VCaP (cell line): Measurements from ENCODE around the gene ABCC10.
"Not testable (repeated sequence)": the region's sequence is repeated elsewhere in the genome, so short reads cannot be mapped to it uniquely, and the experiment has no call there.

Experiments
- H3K27ac ChIP-seq: fragments of 450-650 bp; 2 replicates; pipeline ENCODE4 v1.5.1; 2017
- TF ChIP-seq, protein P1 (sequence below): fragments of 450-650 bp; conservative IDR thresholded peaks from 2 replicates; pipeline ENCODE4 v1.5.1; 2017; ENCODE audit warnings: mild to moderate bottlenecking, moderate library complexity

Gene ABCC10

GRCh38 chr6:43454696-43455530, 27.6 kb downstream of the ABCC10 start:
- H3K27ac ChIP-seq = peak overlapping the region; percentile 53
- TF ChIP-seq, protein P1, sequence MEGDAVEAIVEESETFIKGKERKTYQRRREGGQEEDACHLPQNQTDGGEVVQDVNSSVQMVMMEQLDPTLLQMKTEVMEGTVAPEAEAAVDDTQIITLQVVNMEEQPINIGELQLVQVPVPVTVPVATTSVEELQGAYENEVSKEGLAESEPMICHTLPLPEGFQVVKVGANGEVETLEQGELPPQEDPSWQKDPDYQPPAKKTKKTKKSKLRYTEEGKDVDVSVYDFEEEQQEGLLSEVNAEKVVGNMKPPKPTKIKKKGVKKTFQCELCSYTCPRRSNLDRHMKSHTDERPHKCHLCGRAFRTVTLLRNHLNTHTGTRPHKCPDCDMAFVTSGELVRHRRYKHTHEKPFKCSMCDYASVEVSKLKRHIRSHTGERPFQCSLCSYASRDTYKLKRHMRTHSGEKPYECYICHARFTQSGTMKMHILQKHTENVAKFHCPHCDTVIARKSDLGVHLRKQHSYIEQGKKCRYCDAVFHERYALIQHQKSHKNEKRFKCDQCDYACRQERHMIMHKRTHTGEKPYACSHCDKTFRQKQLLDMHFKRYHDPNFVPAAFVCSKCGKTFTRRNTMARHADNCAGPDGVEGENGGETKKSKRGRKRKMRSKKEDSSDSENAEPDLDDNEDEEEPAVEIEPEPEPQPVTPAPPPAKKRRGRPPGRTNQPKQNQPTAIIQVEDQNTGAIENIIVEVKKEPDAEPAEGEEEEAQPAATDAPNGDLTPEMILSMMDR = peak; percentile 31

- H3K27ac ChIP-seq = peak within 1 kb of the TSS; percentile 53
- TF ChIP-seq, protein P1 = no peak
Observed at GRCh38 chr6:43455531-43456428, 28.4 kb downstream of the ABCC10 start, which contains the start of gene DLK2. DLK2 (minus strand) TSS chr6:43455548; CDS start chr6:43454825, 723 bp downstream.

GRCh38 chr6:43457643-43458042, 30.3 kb downstream of the ABCC10 start:
- TF ChIP-seq, protein P1 = no peak
- no peak overlapping the region for H3K27ac ChIP-seq

DNA sequence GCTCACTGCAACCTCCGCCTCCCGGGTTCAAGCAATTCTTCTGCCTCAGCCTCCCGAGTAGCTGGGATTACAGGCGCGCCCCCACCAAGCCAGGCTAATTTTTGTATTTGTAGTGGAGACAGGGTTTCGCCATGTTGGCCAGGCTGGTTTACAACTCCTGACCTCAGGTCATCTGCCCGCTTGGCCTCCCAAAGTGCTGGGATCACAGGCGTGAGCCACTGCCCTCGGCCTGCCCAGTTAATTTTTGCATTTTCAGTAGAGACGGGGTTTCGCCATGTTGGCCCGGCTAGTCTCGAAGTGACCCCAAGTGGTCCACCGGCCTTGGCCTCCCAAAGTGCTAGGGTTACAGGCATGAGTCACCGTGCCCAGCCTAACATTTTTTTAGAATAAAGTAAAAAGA, 30.8 kb downstream of the ABCC10 start:
- H3K27ac ChIP-seq = not testable (repeated sequence)

GRCh38 chr6:43459535-43459934, 32.2 kb downstream of the ABCC10 start:
- no peak overlapping the region for H3K27ac ChIP-seq
- TF ChIP-seq, protein P1 = no peak

GRCh38 chr6:43460032-43460431, 32.7 kb downstream of the ABCC10 start:
- TF ChIP-seq, protein P1 = no peak
- no peak overlapping the region for H3K27ac ChIP-seq

DNA sequence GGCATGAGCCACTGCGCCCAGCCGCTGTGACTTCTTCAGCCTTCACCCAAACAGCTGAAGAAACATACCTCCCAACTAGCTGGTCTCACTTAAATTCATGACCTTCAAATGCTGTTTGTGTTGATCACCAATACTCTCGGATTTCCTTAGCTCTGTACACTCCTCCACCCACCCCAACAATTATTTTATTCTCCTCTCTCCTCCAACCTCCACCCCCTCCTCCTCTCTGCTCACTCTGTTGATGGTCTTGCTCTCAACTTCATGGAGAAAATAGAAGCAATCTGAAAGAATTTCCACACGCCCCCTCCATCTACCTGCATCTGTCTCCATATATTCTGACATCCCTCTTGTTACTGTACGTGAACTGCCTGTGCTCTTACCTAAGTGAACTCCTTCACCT, 34.6 kb downstream of the ABCC10 start:
- no peak overlapping the region for H3K27ac ChIP-seq
- TF ChIP-seq, protein P1 = no peak
